Stimulated activated CD4-positive, alpha-beta T cell treated with anti-CD3 and anti-CD28 coated beads, Interleukin-4, amount 100 ng/mL, for 1 hour (primary cell): ENCODE measurements around the gene SH3BP4.

Experiments
- DNase-seq: peaks from one replicate; pipeline ENCODE4 v3.0.0-alpha.2; 2020

Gene SH3BP4

DNA sequence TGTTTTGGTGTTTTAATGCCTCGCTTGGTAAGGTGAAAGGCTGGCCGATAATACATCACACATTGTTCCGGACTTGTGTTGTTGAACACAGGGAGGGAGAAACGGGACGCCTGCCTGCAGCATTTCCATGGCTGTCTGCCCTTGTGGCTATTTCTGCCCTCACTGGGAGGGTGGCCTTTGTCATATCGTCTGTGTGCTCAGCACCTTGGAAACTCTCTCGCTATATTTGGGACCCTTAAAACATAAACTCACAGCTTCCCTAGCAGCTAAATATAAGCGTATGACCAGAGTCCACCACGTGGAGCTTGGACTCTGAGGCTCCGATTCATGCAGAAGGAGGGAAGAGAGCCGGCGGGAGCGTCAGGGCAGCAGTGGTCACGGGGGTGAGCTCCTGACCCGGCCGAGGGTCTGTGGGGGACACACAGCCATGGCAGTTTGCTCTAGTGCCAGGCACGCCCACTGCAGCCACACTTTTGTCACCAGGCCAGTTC is 111.7 kb downstream of the SH3BP4 start:
- no peak for DNase-seq

DNA sequence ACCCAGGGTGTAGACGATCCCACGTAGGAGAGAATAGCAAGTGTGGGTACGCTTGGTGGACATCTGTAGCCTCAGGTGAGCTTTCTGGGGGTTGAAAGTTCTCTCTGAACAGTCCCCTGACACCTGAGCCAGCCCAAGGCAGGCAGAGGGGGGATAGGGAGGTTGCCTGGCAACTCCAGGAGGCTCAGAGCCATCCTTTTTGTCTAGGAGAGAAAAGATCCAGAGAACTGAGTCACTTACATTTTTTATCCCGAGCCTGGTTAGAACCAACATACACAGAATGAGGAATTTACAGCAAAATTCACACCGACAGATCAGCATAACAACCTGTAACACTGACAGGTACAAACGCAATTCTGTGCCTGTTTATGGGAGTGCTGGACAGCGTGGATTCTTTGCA is 113.2 kb downstream of the SH3BP4 start:
- no peak for DNase-seq

DNA sequence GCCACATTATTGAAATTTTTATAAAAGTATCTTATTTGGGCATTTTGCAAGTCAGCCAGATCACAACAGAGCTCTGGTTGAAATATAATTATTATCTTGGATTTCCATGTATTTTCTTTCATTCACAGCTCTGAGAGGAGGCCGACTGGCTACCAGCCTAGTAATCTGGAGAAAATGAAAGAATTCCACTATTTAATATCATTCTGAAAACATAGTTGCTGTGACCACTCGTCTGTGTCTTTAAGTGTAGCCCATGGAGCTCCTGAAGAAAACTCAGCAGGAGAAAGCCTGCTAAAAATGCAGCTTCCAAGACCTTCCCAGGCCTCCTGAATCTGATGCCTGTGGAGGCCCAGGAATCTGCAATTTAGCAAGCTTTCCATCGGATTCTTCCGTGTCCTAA is 114.7 kb downstream of the SH3BP4 start:
- no peak for DNase-seq

DNA sequence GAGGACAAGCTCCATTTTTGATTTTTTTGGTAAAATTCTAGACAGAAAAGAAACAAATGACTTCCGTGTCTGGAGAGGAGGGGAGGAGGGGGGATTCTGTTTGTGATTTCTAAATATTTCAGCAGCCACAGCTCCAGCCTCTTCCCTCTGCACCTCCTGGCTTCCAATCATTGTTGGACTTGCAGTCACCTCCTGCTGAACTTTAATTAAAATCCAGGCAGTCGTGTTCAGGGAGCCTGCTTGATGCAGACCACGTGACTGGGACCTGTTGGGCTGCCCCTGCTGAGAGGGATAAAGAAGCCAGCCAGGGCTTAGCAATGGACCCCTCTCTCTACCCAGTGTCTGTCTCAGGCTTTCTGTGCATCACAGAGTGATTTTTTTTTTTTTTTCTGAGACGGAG is 115.1 kb downstream of the SH3BP4 start:
- no peak for DNase-seq

DNA sequence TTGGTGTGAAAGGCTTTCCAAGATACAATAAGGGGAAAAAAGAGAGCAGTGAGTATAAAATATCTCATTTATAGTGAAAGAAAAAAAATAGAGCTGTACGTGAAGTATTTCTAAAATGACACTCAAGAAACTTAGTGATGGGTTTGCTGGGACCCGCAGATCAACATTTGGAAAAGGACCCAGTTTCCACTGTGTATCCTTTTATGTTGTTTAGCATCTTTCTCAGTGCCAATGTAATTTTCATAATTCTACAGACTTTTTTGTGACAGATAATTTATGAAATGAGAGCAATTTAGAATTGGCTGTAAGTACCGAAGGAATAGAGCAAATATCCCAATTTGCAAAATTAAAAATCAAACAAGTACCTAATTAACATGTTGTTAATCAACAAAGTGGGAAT is 116.9 kb downstream of the SH3BP4 start:
- no peak for DNase-seq

DNA sequence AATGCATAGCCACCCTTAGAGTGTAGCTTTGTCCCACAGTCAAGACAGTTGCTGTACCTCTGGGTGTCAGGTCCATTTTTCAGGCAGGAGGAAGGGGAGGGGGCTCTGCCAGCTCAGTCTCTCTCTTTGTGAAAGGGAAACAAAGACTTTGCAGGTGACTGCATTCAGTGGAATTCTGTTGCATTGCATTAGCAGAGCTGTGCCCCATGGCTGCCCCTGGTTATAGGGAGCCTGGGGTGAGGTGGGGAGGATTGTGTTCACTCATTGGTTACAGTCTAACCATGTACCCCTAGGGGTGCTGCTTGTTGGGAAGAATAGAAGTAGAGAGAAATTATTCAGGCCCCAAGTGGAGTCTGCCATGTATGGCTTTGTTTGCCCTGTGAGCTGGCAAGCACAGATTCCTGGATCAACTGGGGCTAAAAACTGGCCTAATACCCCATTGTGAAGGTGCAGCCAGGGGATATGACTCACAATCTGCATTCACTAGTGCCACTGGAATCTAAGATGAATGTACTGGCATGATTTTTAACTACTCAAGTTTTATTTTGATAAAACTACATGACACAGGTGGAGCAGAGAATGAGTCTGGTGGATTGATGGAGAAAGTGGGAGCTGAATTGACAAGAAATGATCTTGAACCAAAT is 118.4 kb downstream of the SH3BP4 start:
- no peak for DNase-seq

DNA sequence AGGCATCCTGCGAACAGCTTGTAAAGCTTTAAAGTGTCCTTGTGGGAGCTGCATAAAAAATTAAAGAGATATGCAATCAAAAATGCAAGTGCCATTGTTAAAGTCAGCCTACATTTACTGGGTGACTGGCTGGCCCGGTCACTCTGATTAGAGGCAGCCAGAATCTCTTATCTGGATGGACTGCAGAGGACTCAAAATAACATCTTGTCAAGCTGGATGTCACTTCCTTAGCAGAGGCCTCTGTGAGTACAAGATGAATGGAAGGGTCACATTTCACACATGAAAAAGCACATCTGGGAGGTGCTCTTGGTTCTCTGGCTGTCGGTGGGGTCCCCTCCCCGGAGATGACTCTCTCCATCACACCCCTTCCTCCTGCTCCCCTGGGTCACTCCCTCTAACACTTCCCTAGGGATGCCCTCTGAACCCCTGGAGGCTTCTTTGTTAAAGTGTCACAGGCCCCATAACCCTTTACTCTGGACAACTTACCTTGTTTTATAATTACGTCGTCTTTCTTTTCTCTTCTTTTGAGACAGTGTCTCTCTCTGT is 122.1 kb downstream of the SH3BP4 start:
- DNase-seq = no peak

DNA sequence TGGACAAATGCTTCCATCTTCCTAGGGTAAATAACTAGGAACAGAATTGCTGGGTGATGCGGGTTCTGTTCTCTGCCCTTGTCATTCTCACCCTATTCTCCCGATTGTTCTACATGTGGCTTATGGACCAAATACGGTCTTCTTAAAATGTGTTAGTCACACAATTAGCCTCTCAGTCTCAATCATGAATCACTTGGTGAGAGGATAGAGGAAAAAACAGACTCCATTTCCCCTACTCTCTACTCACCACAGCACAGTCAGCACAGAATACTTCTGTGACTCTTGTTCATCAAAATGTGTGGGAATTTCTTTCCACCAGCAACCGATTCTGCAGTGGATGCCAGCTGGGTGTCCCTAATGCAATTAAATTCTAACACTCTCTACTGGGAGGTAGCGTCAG is 125.2 kb downstream of the SH3BP4 start:
- no peak for DNase-seq

DNA sequence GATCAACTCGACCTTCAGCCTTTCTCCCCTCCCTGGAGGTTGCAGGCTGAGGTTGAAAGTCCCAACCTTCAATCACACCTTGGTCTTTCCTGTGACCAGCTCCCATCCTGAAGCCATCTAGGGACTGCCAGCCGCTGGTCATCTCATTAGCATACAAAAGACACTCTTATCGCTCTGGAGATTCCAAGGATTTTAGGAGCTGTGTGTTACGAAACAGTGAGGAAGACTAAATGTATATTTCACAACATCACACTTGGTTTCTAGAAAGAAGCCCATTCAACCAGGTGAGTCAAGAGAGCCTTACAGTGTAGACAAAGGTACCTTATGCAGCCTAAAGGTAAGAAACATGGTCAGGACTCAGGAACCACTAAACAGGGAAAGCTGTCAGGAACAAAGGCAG is 126.4 kb downstream of the SH3BP4 start:
- no peak for DNase-seq

DNA sequence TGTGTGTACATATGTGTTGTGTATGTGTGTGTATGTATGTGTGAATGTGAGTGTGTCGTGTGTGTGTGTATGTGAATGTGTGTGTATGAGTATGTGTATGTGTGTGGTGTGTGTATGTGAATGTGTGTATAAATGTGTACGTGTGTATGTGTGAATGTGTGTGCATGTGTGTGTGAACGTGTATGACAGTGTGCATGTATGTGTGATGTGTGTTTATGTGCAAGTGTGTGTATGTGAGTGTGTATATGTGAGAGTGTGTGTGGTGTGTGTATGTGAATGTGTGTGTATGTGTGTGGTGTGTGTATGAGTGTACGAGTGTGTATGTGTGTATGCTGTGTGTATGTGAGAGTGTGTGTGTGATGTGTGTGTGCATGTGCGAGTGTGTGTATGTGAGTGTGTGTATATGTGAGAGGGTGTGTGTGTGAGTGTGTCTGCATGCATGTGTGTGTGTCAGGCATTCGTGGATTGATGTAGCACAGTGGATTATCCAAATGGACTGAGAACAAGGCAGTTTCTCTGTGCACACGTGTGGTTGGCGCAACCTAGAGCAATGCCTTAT is 127.2 kb downstream of the SH3BP4 start:
- no peak for DNase-seq

DNA sequence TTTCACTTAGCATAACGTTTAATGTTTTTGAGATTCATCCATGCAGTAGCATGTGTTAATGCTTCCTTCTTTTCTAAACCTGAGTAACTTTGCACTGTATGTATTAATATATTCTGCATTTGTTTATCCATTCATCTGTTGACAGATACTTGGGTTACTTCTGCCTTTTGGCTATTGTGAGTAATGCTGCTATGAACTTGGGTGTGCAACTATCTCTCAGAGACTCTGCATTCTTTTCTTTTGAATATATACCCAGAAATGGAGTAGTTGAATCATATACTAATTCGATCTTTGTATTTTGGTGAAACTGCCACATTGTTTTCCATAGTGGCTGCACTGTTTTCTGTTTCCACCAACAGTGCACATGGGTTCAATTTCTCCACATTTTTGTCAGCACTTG is 128.3 kb downstream of the SH3BP4 start:
- no peak for DNase-seq

DNA sequence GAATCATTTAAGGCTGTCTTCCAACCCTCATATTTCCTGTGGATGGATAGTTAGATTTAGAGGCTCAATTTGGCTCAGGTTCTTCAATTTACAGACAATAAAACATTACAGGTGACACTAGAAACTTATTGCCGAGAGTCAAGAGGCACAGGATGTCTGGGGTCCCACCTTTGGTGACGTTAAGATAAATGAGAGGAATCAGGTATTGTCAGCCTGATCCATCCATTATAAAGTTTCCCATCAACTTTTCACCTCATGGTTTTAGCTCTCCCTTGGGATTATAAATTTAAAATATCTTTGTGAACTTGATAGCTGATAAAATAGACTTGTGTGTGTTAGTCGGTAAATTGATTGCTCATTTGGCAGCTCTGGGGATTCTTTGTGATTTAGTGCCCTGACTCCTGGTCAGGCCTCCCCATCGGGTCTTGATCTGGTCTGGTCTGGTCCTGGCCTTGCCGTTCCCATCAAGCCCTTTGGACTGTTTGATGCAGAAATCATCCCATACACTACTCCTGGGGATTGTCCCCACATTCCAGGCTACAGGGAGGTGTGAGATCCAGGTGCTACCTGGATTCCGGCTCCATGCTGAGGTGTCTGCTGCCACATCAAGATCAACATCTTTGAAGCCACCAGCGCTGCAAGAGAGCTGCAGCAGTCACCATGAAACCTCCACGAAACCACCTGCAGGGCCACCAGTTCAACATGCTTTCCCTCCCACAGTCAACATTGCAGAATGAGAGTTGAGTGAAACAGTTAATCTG is 130.9 kb downstream of the SH3BP4 start:
- DNase-seq = no peak

DNA sequence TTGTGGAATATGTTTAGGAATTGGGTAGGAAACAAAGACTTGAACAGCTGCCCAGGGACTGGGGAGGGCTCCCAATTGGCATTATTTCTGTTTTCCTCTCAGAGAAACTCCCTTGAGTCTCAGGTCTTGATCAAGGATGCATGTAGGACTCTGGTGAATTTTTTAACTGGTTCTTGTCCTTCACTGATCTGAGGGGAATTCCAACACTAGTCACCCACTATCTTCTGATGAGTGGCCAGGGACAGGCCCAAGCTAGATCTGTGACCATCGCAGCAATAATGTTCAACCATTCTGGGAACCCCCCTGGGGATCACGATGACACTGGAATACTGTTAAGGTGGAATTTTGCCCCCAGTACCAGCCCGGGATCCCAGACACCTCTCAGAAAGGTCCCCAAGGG is 132.0 kb downstream of the SH3BP4 start:
- DNase-seq = no peak

DNA sequence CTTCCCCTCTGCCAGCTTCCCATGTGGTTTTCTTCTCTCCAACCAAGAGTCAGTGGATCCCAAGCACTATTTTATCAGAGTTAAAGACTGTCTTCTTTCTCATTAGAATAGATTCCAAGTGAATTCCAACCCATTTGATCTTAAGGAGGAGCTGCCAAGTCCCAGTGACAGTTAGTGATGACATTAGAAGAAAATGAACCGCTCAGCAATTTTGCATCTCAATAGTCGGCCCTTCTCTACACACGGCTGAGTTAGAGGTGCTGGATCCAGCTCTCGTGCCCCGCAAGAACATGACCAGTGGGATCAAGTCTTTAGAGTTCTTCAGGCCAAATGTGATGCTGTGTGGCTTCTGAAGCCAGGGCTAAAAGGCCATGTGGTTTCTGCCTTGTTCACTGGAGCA is 132.6 kb downstream of the SH3BP4 start:
- no peak for DNase-seq

DNA sequence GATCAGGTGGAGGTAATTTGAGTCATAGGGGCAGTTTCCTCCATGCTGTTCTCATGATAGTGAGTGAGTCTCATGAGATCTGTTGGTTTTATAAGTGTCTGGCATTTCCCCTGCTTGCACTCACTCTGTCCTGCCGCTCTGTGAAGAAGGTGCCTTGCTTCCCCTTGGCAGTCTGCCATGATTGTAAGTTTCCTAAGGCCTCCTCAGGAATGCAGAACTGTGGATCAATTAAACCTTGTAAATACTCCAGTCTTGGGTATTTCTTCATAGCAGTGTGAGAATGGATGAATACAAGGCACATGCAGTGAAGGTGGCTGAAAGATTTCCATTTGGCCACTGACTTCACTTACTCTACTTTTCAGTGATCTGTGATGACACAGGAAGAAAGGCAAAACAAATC is 133.7 kb downstream of the SH3BP4 start:
- no peak for DNase-seq

DNA sequence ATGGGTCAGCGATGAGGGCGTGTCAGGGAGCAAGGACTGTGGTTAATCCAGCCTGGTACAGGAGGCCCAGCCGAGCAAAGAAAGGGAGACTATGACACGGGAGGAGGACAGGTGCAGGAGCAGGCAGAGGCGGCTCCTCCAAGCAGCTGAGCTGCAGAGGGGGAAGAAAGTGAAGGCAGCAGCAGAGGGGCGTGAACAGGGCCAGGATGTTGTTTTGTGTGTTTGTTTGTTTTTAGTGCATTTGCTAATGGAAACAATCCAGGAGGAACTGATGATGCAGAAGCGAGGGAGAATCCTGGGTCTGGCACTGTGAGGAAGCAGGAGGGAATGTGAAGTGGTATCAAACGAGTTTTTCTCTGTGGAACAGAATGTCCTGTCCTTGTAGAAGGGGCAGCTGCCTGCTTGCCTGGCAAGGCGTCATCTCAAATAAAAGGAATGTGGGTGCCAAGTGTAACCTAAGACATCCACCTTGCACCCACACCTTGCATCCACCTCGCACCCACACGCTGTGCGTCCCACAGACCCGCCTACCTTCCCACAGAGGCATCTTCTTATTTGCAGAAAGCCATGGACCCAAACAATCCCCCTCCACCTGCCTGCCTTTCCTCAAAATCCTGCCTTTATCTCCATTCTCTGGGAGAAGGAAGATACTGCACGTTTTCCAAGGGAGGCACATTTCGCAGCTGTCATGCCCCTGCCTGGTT is 134.8 kb downstream of the SH3BP4 start:
- DNase-seq = no peak

DNA sequence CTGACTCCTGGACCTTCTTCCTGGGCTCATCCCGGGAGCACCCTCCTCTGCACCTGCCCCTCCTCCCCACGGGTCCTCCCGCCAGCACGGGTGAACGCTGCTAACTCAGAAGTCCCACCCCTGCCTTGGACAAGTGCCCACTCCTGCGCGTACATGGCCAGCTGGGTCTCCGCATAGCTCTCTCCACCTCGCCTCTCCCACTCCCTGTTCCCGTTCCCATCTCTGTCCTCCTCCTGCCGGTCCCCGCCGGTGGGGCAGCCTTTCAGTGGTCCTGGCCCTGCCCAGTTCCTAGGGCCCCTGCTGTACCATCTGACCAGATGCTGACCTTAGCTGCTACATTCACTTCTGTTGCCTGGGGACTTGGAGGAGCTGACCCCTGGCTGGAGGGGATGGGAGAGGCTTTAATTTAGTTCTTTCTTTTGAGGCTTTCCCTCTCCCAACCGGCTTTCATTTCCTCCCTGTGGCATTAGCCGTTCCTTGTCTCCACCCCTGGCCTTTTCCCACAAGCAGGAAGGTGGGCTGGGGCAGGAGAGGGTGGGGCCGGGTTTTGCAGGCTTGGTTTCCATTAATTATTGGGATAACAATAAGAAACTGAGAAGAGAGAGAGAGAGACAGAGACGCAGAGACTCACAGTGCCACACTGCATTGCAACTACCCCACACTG is 136.1 kb downstream of the SH3BP4 start:
- DNase-seq = no peak

DNA sequence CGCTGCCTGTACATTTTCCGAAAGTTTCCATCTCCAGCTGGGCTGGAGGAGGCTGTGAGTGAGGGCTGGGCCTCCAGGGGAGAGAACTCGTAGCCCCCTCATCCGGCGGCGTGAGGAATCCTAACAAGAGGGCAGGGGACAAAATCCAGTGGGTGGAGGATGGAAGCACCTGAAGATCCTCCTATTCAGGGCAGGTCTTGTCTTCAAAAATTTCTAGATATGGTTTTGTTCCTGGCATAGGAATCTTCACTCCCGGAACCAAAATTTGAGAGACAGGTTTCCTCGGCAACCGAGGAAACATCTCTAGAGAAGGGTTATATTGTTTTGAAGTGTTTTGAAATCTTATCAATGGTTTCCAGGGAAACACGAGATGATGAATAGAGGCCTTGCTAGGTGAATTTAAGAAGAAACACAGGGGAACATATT is 136.7 kb downstream of the SH3BP4 start:
- DNase-seq = no peak

DNA sequence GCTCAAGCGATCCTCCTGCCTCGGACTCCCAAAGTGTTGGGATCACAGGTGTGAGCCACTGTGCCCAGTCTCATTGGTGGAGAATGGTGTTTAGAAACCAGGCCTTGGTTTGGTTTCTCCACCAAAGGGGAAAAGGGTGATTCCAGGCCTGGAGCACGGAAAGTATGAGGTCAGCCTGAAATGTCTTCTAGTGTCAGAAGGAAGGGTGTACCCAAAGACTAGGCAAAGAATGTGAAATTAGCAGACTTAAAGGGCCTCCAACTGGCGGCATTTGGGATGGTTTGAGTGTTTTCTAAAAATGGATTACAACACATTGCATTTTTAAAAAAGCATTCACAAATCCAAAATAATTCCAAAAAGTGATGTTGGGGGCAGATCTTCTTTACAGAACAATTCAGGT is 139.6 kb downstream of the SH3BP4 start:
- no peak for DNase-seq

DNA sequence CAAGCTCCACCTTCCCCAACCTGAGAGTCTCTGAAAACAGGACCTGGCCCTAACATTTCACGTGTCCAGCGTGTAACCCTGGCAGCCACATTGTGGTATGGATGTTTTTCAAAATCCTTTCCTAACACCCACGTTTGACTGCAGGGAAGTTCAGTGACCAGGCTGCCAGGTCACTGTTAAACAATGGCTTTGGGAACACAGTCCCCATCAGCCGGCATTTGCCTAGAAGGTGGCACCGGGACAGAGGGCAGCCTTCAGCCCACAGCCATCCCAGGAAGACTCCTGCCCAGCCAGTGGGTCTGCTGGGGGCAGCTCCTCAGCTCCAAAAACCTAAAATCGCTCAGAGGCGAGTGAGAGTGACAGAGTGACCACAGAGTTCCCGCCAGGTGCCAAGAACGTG is 140.2 kb downstream of the SH3BP4 start:
- no peak for DNase-seq

DNA sequence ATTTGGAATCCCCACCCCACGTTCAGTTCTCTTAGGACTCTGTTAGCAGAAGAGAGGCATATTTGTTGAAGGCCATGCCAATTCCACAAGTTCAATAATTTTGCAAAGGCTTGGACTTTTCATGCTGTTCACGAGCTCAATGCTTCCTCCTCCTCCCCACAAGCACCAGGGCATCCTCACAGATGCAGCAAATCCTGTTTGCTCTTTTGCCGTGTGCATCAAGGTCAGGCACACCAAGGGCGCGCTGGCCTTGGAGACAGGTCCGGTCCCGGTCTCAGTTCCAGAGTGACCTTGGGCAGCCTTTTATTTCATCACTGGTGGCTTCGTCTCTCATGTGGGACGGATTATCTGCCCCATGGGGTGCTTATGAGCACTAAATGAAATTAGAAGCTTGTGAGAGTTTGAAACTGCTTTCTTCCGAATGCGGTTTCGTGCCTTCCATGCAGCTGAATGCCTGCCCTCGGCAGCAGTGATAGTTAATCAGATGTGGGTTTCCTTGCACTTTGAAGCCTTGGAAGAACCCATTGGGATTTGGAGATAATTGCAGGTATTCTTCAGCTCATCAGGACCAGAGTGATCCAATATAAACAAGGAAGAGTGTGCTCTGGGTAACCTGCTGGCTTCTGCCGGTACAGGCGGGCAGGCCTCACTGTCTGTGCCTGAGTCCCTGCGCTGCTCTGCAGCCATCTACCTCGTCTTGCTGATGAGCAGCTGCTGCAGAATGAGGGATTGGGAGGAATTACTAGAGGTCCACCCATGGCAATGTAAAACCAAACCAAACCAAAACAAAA is 140.8 kb downstream of the SH3BP4 start:
- no peak for DNase-seq

DNA sequence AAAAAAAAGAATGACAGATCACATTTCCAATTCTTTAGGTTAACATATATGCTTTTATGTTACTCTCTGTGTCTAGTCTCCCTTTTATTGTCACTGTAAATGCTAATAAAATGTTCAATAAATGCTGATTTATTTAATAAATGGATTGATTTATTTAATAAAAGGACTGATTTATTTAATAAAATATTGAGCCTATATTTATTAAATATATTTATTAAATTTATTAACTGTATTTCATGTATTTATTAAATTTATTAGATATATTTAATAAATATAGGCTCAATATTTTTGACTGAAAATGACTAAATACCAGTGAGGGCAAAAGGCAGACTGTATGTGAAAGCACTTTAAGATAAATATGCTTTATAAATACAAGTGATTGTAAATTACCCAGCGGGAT is 142.6 kb downstream of the SH3BP4 start:
- no peak for DNase-seq
